Progenitor cell of endocrine pancreas (in vitro differentiated cells): Measurements from ENCODE around the gene GFRA4. TPM values are rescaled to one million over a fixed set of nuclear protein-coding genes. Genes with fewer than 3 reads are reported as not detected.

ENCODE experiments used
- DNase-seq: peaks from one replicate; pipeline ENCODE4 v3.0.0; 2021; ENCODE audit warnings: low spot score; ENCODE audit not compliant: unreplicated experiment
- H3K27ac Mint-ChIP-seq: 2 replicates; pipeline ENCODE4 v1.8.0; 2021; ENCODE audit warnings: mild to moderate bottlenecking, moderate library complexity, mixed read lengths
- H3K27me3 Mint-ChIP-seq: 2 replicates; pipeline ENCODE4 v1.8.0; 2021; ENCODE audit warnings: mixed read lengths
- H3K36me3 Mint-ChIP-seq: 2 replicates; pipeline ENCODE4 v1.8.0; 2022; ENCODE audit warnings: mixed read lengths; ENCODE audit not compliant: insufficient read depth
- H3K4me1 Mint-ChIP-seq: 2 replicates; pipeline ENCODE4 v1.8.0; 2021; ENCODE audit warnings: low read depth, mixed read lengths
- H3K4me3 Mint-ChIP-seq: 2 replicates; pipeline ENCODE4 v1.8.0; 2021; ENCODE audit warnings: low read depth, mild to moderate bottlenecking, moderate library complexity, mixed read lengths
- H3K9me3 Mint-ChIP-seq: 2 replicates; pipeline ENCODE4 v1.8.0; 2021; ENCODE audit warnings: low read depth, mixed read lengths
- total RNA-seq: library from RNA; stranded (reverse); gene quantifications from 2 replicates; pipeline ENCODE4 v1.2.1, GENCODE V29; 2021
- TF ChIP-seq, protein P1 (sequence below): fragments of 200-600 bp; sonication (generic); IDR thresholded peaks from one replicate; pipeline ENCODE4 v1.5.0; 2021; ENCODE audit warnings: antibody characterized with exemption, mild to moderate bottlenecking; ENCODE audit not compliant: unreplicated experiment

The GFRA4 gene
- total RNA-seq, 1 donor from 2014 or later = not detected

DNA sequence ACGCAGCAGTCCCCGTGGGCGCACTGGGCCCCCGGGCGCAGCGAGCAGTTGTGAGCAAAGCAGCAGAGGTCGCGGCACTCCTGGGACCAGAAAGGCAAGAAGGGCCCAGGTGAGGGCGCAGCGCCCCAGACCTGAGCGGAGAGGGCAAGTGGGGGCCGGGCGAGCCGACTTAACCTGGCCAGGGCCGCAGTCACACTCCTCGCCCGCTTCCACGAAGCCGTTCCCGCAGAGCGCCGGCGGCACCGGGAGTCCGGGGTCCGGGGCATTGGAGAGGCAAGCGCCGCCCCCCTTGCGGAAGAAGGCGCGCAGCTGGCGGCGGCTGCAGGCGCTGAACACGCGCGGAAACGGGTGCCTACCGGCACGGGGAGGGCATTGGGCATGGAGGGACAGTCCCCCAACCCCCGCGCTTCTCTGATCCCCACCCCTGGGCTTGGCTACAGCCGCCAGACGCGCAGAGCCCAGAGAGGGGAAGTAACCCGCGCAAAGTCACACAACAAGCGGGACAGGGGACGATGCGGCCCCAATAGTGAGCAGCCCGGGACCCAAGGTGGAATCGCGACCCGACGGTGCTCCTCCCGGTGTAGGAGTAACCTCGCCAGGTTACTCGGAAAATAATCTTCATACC is 9.5 kb upstream of the GFRA4 start:
- no peaks in the 10 kb centered on the region for H3K36me3 Mint-ChIP-seq
- no peak for DNase-seq
- no peak overlapping the region for H3K4me3 Mint-ChIP-seq
- H3K27me3 Mint-ChIP-seq = peaks cover 61% of the 10 kb centered on the region
- no peaks in the 10 kb centered on the region for H3K9me3 Mint-ChIP-seq
- peaks cover 1% of the 10 kb centered on the region for H3K4me1 Mint-ChIP-seq
- no peak overlapping the region for H3K27ac Mint-ChIP-seq
- TF ChIP-seq, protein P1, sequence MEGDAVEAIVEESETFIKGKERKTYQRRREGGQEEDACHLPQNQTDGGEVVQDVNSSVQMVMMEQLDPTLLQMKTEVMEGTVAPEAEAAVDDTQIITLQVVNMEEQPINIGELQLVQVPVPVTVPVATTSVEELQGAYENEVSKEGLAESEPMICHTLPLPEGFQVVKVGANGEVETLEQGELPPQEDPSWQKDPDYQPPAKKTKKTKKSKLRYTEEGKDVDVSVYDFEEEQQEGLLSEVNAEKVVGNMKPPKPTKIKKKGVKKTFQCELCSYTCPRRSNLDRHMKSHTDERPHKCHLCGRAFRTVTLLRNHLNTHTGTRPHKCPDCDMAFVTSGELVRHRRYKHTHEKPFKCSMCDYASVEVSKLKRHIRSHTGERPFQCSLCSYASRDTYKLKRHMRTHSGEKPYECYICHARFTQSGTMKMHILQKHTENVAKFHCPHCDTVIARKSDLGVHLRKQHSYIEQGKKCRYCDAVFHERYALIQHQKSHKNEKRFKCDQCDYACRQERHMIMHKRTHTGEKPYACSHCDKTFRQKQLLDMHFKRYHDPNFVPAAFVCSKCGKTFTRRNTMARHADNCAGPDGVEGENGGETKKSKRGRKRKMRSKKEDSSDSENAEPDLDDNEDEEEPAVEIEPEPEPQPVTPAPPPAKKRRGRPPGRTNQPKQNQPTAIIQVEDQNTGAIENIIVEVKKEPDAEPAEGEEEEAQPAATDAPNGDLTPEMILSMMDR = no peak

DNA sequence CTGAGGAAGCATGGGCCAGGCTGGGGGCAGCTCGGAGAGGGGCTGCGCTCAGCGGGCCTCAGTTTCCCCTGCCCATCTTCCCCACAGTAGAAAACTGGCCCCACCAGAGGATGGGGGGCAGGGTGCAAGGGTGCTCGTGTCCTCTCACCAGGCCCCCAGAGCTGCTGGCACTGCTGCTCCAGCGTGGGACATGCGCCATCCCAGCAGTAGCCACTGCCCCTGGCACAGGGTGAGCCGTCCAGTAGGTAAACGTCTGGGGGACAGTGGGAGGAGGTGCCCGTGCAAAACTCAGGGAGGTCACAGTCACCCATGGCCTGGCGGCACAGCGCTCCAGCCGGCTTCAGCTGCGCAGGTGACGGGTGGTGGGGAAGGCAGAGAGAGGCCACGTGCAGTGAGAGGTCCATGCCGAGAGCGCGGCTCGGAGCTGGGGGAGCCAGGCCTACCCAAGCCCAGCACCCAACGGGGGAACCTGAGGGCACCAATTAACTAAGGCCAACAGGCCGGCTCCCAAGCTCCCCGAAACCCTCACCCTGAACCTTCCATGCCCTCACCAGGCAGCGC is 8.9 kb upstream of the GFRA4 start:
- no peak for DNase-seq
- Mint-ChIP-seq H3K9me3 (no peaks in the 10 kb centered on the region), H3K27ac (no peak overlapping the region), H3K4me3 (no peak overlapping the region), H3K4me1 (peaks cover 1% of the 10 kb centered on the region), H3K27me3 (peaks cover 59% of the 10 kb centered on the region), H3K36me3 (no peaks in the 10 kb centered on the region)
- TF ChIP-seq, protein P1 = no peak

DNA sequence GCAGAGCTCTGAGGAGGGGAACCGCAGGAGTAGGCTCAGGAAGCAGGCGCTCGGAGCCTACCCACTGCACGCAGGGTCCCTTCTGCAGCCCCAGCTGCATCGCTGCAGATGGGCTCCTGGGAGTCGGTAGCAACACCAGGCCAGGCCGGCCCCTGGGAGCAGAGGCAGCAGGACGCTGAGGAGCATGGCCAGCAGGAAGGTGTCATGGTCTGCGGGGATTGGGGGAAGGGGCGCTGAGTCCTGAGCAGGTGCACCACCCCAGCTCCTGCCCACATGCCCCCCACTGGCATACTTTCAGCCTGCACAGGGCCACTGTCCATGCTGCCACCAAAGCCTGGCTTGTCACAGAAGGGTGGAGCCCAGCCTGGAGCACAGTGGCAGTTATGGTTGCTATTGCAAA is 7.7 kb upstream of the GFRA4 start:
- no peaks in the 10 kb centered on the region for H3K36me3 Mint-ChIP-seq
- H3K27ac Mint-ChIP-seq = no peak overlapping the region
- H3K4me1 Mint-ChIP-seq = peaks cover 1% of the 10 kb centered on the region
- H3K27me3 Mint-ChIP-seq = peaks cover 50% of the 10 kb centered on the region
- no peaks in the 10 kb centered on the region for H3K9me3 Mint-ChIP-seq
- H3K4me3 Mint-ChIP-seq = no peak overlapping the region
- no peak for DNase-seq
- TF ChIP-seq, protein P1 = no peak

DNA sequence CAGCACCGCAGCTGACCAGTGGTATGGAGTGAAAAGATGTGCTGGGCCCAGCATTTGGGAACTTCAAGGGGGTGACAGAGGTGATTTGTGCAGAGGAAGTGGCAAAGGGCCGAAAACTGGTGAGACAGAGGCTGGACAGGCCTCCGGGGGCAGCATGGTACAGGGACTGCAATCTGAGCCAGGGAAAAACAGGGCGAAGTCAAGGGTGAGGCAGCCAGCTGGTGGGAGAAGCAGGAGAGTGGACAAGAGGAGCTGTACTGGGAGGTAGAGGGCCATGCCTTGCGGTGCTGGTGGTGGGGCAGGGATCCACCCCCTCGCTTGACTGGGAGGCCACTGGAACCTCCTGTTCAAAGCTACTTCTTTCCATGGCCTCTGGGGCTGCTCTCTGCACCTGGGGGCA is 7.3 kb upstream of the GFRA4 start:
- Mint-ChIP-seq H3K36me3 (no peaks in the 10 kb centered on the region), H3K27ac (no peak overlapping the region), H3K4me1 (peaks cover under 1% of the 10 kb centered on the region), H3K4me3 (no peak overlapping the region), H3K27me3 (peaks cover 46% of the 10 kb centered on the region), H3K9me3 (no peaks in the 10 kb centered on the region)
- TF ChIP-seq, protein P1 = peak; percentile 24
- DNase-seq = no peak

DNA sequence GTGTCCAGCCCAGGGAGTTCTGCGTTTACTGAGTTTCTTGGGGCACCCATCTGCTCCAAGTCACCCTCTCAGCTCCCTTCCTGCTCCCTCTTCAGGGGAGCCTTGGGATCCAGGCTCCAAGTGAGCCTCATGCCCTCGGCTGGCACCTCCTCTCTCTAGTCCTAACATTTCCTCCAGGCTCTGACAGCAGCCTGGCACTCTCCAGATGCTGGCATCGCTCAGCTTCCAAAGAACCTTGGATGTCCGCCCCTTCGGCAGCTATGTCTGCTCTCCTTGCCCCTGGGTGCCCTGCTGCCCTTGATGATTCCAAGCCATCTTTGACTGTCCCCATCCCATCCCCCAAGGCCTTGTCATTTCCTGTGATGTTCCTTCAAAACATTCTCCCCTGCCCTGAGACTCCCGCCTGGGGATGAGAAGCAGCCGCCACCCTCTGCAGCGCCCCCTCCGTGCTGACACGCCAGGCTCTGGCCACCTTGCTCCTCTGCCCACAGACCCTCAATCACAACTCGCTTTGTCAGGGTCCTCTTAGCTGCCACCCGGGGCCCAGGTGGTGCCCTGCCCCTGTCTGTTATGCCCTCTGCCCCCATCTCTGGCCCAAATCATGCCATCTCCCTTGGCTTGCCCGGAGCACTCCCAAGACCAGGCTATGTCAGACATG is 6.6 kb upstream of the GFRA4 start:
- TF ChIP-seq, protein P1 = no peak
- no peak for DNase-seq
- no peak overlapping the region for H3K27ac Mint-ChIP-seq
- no peak overlapping the region for H3K4me3 Mint-ChIP-seq
- peaks cover 42% of the 10 kb centered on the region for H3K27me3 Mint-ChIP-seq
- no peaks in the 10 kb centered on the region for H3K36me3 Mint-ChIP-seq
- H3K4me1 Mint-ChIP-seq = no peaks in the 10 kb centered on the region
- no peaks in the 10 kb centered on the region for H3K9me3 Mint-ChIP-seq
